Fibroblast of gingiva (primary cell): ENCODE data around the gene ATRN.
A peak's percentile ranks its signal among the peaks of the same experiment; 100 is the strongest.

Source experiments
- DNase-seq: peaks from one replicate; pipeline ENCODE4 v3.0.0-alpha.2; 2011; ENCODE audit warnings: low read depth

Gene ATRN

GRCh38 chr20:3674995-3675900 lies 204.4 kb downstream of the ATRN start:
- DNase-seq = no peak

- peak; percentile 18 for DNase-seq
These were observed 206.9 kb downstream of the ATRN start for GRCh38 chr20:3677733-3678132.

DNA sequence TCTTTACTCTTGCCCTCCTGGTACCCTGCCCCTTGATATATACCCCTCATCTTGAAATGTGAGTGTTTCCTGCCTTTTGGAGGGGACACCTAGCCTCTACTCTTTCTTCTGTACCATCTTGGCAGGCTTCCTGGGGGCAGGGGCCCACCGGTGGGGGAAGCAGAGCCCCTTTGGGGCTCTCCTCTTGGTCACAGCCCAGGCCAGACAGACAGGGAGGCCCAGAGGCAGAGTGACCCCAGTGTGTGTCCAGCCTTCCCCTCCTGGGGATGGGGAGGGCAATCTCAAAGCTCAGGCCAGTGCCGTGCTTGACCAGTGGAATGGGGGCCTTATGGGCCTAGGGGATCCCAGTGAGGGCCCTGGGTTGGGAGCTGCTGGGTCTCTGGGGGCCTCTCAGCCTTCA lies 207.4 kb downstream of the ATRN start:
- no peak for DNase-seq

DNA sequence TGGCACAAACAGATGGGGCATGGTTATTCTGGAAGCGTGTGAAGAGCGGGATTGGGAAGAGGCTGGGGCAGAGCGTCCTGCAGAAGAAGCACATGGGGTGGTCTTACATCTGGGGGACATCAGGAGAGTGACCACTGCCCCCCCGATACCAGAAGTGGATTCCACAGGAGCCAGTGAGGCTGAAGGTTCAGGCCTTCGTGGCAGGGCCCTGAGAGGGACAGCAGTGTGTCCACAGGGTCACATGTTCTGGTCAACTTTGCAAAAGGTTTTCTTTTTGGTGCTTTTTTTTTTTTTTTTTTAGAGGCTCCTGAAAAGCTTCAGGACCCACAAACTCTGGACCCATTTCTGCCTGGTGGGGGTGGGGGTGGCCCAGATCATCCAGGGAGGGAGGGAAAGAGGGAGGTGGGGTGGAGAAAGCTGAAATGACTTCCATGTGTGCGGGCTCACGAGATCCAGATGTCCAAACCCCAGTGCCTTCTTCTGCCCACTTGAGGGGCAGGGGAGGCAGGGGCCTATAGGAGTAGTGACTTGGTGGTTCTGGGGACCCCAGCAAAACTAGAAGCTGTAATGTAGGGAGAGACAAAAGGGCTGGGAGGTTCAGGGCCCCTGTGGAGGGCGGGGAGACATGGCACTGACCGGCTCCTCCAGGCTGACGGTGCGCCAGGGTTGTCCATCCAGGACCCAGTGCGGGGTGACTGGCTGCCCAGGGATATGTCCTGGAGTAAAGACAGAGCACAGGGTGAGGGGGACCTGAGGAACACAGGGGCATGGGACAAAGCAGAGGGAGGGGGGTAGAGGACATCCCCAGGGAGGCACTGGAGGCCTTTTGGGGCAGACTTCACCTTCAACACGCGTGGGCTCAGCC lies 208.3 kb downstream of the ATRN start:
- peak; percentile 57 for DNase-seq

- DNase-seq = peak; percentile 83
These were observed 209.2 kb downstream of the ATRN start for GRCh38 chr20:3679749-3680700.

- no peak for DNase-seq
These were observed 210.0 kb downstream of the ATRN start for GRCh38 chr20:3680701-3681351.

GRCh38 chr20:3681352-3681930 lies 210.6 kb downstream of the ATRN start:
- DNase-seq = no peak

DNA sequence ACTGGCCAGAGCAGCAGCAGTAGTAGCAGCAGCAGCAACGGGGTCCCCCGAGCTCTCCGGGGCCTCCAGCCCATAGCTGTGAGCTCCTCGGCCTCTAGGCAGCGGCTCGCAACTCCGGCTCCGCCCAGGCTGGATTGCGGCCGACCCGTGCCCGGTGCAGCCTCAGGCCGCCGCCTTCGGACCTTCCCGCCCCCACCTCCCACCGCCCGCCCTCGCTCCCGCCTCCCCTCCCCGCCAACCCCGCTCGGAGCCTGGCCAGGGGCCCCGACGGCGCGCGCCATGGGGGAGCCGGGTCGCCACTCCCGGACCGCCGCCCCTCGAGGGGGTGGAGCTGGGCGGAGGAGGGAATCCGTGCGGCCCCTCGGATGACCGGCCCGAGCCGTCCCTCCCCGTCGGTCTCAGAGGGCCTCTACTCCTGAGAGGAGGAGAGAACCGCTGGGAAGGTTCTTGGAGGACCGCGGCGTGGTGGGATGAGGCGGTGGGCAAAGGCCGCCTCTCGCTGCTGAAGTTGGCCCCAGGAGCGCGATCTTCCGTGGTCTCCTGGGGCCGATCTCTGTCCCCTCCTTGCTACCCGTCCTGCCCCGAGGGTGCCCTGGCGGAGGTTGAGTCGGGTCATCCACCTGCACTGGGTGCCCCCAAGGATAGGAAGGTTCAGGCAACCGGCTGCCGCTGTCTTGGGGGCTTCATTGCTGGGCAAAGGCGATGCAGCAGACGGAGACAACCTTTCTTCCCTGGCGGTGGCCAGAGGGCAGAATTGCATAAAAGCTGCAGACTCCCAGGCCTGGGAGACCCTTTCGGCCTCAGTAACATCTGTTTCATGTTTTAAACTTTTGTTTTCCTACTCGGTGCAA lies 211.3 kb downstream of the ATRN start, which contains the start of gene ADAM33:
ADAM33 (minus strand) TSS at position 80 of the 851 bp plus-strand sequence; CDS start at position 74, 6 bp downstream.
- DNase-seq = peak; percentile 65

DNA sequence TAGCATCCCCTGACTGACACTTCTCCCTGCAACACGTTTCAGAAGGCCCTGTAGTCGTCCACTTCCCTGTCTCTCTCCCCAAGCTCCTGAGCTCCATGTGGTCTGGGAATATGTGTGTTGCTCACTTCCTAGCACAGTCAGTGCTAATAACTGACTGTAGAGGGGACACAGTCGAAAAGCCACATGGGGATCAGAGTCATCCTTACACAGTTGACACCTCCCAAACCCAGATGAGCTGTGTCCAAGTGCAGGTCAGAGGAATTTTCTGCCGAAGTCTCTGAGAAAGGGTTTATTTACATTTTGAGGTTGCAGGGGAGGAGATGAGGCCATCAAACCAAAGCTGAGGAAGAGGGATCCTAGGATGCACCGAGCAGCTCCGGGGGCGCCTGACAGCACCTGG lies 214.5 kb downstream of the ATRN start:
- no peak for DNase-seq

DNA sequence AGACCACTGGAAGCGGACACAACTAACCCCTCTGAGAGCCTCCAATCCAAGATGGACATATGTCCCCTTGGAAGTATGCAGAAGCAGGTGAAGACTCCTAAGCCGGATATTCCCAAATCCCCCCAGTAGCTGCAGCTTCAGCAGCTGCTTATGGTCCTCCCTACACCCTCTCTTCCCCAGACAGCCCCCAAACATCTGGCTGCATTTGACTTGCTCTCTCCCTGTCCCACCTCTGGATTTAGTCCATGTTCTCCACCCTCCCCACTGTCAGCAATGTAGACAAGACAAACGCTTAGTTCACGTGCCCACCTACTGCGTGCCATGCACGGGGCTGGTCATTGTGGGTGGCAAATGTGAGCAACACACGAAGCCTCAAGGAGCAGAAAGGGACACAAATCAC lies 215.6 kb downstream of the ATRN start:
- DNase-seq = no peak

GRCh38 chr20:3686867-3687321 lies 216.1 kb downstream of the ATRN start:
- DNase-seq = peak; percentile 93

DNA sequence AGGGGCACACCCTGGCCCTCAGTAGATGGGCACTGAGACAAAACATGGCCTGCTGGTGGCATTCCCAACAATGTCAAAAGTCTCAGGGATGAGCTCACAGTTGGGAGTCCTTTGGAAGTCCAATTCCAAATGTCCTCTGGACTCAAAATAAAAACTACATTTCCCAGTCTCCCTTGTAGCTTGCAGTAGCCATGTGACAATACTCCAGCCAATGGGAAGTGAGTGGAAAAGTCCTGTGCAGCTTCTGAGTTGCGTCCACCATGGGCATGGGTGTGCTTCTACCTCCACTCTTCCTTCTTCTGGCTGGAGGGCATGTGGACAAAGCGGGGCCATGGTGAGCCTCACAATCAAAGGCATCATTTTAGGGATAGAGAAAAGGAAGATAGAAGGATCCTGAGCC lies 216.8 kb downstream of the ATRN start:
- DNase-seq = peak; percentile 73

GRCh38 chr20:3689978-3690377 lies 219.2 kb downstream of the ATRN start:
- DNase-seq = no peak

DNA sequence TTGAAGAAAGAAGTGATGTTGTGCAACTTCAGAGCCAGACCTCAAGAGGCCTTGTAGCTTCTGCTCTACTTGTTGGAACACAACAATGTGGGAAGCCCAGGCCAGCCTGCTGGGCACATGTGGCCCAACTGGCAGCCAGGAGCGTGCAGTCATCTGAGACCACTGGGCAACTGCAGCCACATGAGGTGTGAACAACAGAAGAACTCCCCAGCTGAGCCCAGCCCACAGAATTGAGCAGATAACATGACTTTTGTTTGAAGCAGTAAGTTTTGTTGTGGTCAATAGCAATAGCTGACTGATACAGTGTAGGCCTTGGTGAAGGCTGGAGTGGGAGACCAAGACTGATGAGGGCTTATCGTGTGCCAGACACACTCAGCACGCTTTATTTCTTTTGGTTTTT lies 219.6 kb downstream of the ATRN start:
- no peak for DNase-seq

GRCh38 chr20:3691306-3691705 lies 220.5 kb downstream of the ATRN start:
- no peak for DNase-seq

- no peak for DNase-seq
These were observed 221.1 kb downstream of the ATRN start for GRCh38 chr20:3691897-3692296.

- no peak for DNase-seq
These were observed 222.0 kb downstream of the ATRN start for GRCh38 chr20:3692706-3693294.

GRCh38 chr20:3693376-3693775 lies 222.6 kb downstream of the ATRN start:
- no peak for DNase-seq

DNA sequence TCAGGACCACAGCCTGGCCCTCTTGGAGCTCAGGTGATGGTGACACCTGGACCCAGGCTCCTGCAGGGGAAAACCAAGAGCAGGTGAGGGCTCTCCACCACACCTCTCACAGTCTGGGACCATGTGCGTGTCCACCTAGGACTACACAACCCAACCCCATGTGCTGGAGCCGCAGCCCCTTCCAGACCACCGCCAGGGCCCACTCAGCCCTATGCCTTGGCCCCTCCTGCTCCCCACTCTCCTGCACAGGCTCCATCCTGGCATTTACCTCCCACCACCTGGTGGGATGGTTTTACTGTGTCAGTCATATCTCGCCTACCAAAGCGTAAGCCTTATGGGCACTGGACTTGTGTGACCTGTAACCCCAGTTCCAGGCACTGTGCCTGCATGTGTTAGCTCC lies 224.0 kb downstream of the ATRN start:
- no peak for DNase-seq
